Measurements from ENCODE around the gene SEH1L. TPM values are rescaled to one million over a fixed set of nuclear protein-coding genes. Genes with fewer than 3 reads are reported as not detected.
"Not testable (repeated sequence)": the region's sequence is repeated elsewhere in the genome, so short reads cannot be mapped to it uniquely, and the experiment has no call there.

Gene SEH1L
- total RNA-seq, 1 donor from 2014 or later, result 37.5 TPM

DNA sequence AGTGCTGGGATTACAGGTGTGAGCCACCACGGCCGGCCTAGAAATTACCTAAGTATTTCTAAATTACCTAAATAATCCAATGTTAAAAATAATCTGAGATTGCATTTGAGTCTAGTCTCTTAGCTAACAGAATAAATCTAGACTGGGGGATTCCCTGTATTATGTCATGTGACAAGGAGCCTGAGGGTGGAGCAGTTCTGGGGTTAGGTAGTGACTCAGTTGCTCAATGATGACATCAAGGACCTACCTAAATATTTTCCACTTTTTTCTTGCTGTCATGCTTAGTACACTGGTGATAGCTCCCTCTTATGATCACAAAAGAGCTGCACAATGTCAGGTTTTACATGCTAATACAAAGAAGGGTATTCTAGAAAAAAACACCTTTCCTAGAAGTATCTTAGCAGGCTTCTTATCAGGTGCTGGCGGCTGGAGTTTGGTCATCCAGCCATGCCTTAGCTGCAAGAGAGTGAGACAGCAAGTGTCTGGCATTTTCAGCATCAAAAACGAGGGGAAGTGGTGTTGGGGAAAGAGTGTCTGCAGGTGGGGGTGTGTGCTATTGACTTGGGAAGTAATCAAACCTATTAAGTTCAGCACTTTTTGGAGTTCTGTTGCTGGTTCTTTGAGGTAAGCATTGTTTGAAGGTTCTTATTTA, 25.9 kb downstream of the SEH1L start:
- Mint-ChIP-seq H3K27me3 (ENCODE audit: low read depth) (no peaks in the 10 kb centered on the region), H3K9me3 (ENCODE audit: low read depth) (no peaks in the 10 kb centered on the region), H3K4me1 (ENCODE audit: low read depth) (peaks cover 4% of the 10 kb centered on the region), H3K36me3 (ENCODE audit: low read depth) (peaks cover 26% of the 10 kb centered on the region), H3K4me3 (ENCODE audit: unreplicated experiment) (no peak overlapping the region), H3K27ac (ENCODE audit: unreplicated experiment) (no peak overlapping the region)
- DNase-seq (ENCODE audit: low spot score), result no peak
- TF ChIP-seq CTCF (IDR thresholded peaks at IDR 0.05), result no peak

GRCh38 chr18:12975488-12975887, 27.7 kb downstream of the SEH1L start:
- no peaks in the 10 kb centered on the region for H3K9me3 Mint-ChIP-seq (ENCODE audit: low read depth)
- peaks cover 4% of the 10 kb centered on the region for H3K4me1 Mint-ChIP-seq (ENCODE audit: low read depth)
- no peak for DNase-seq (ENCODE audit: low spot score)
- H3K27me3 Mint-ChIP-seq (ENCODE audit: low read depth), result no peaks in the 10 kb centered on the region
- TF ChIP-seq CTCF (IDR thresholded peaks at IDR 0.05), result no peak
- peaks cover 27% of the 10 kb centered on the region for H3K36me3 Mint-ChIP-seq (ENCODE audit: low read depth)
- H3K27ac Mint-ChIP-seq (ENCODE audit: unreplicated experiment), result peak overlapping the region; percentile 27
- H3K4me3 Mint-ChIP-seq (ENCODE audit: unreplicated experiment), result no peak overlapping the region

DNA sequence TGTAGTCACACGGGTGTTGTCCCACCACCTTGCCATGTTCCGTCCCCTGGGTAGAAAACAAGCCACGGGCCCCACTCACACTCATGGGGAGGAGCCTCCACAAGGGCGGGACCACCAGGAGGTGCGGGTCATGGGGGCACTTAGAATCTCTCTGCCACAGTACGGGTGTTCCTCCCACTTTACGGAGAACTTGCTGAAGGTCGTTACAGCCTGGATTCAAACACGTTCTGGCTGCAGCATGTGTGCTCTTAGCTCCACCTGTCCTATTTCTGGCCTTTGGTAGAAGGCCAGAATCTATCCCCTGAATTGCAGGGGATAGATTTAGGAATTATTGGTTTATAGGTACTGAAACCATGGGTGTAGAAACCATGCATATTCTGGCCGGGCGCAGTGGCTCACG, 28.5 kb downstream of the SEH1L start:
- no peak for TF ChIP-seq CTCF (IDR thresholded peaks at IDR 0.05)
- DNase-seq (ENCODE audit: low spot score), result no peak
- no peak overlapping the region for H3K4me3 Mint-ChIP-seq (ENCODE audit: unreplicated experiment)
- H3K4me1 Mint-ChIP-seq (ENCODE audit: low read depth), result peaks cover 4% of the 10 kb centered on the region
- H3K27me3 Mint-ChIP-seq (ENCODE audit: low read depth), result no peaks in the 10 kb centered on the region
- peaks cover 26% of the 10 kb centered on the region for H3K36me3 Mint-ChIP-seq (ENCODE audit: low read depth)
- no peaks in the 10 kb centered on the region for H3K9me3 Mint-ChIP-seq (ENCODE audit: low read depth)
- no peak overlapping the region for H3K27ac Mint-ChIP-seq (ENCODE audit: unreplicated experiment)

DNA sequence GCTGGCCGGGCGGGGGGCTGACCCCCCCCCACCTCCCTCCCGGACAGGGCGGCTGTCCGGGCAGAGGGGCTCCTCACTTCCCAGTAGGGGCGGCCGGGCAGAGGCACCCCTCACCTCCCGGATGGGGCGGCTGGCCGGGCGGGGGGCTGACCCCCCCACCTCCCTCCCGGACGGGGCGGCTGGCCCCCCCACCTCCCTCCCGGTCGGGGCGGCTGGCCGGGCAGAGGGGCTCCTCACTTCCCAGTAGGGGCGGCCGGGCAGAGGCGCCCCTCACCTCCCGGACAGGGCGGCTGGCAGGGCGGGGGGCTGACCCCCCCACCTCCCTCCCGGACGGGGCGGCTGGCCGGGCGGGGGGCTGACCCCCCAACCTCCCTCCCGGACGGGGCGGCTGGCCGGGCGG, 32.3 kb downstream of the SEH1L start:
- H3K36me3 Mint-ChIP-seq (ENCODE audit: low read depth), result peaks cover 18% of the 10 kb centered on the region
- H3K4me3 Mint-ChIP-seq (ENCODE audit: unreplicated experiment); H3K4me1 Mint-ChIP-seq (ENCODE audit: low read depth); H3K27me3 Mint-ChIP-seq (ENCODE audit: low read depth); H3K27ac Mint-ChIP-seq (ENCODE audit: unreplicated experiment); H3K9me3 Mint-ChIP-seq (ENCODE audit: low read depth); DNase-seq (ENCODE audit: low spot score): not testable (repeated sequence)

- Mint-ChIP-seq H3K9me3 (ENCODE audit: low read depth) (no peaks in the 10 kb centered on the region), H3K27me3 (ENCODE audit: low read depth) (no peaks in the 10 kb centered on the region), H3K4me1 (ENCODE audit: low read depth) (peaks cover 12% of the 10 kb centered on the region), H3K27ac (ENCODE audit: unreplicated experiment) (peak overlapping the region; percentile 98), H3K4me3 (ENCODE audit: unreplicated experiment) (peak overlapping the region; percentile 97), H3K36me3 (ENCODE audit: low read depth) (no peaks in the 10 kb centered on the region)
- TF ChIP-seq CTCF (IDR thresholded peaks at IDR 0.05), result no peak
- no peak for DNase-seq (ENCODE audit: low spot score)
Observed at GRCh38 chr18:12989397-12990122, 41.7 kb downstream of the SEH1L start.

GRCh38 chr18:12990123-12990475, 42.3 kb downstream of the SEH1L start:
- peak overlapping the region; percentile 97 for H3K4me3 Mint-ChIP-seq (ENCODE audit: unreplicated experiment)
- no peaks in the 10 kb centered on the region for H3K9me3 Mint-ChIP-seq (ENCODE audit: low read depth)
- H3K27ac Mint-ChIP-seq (ENCODE audit: unreplicated experiment), result peak overlapping the region; percentile 98
- TF ChIP-seq CTCF (IDR thresholded peaks at IDR 0.05), result no peak
- no peak for DNase-seq (ENCODE audit: low spot score)
- no peaks in the 10 kb centered on the region for H3K27me3 Mint-ChIP-seq (ENCODE audit: low read depth)
- peaks cover 12% of the 10 kb centered on the region for H3K4me1 Mint-ChIP-seq (ENCODE audit: low read depth)
- H3K36me3 Mint-ChIP-seq (ENCODE audit: low read depth), result no peaks in the 10 kb centered on the region
